Glomerular visceral epithelial cell (primary cell): ENCODE results near the gene DUSP14.
A peak's percentile ranks its signal among the peaks of the same experiment; 100 is the strongest.

ENCODE experiments used
- DNase-seq: peaks from one replicate; pipeline ENCODE4 v3.0.0-alpha.2; 2016; ENCODE audit errors: extremely low spot score

Gene DUSP14

DNA sequence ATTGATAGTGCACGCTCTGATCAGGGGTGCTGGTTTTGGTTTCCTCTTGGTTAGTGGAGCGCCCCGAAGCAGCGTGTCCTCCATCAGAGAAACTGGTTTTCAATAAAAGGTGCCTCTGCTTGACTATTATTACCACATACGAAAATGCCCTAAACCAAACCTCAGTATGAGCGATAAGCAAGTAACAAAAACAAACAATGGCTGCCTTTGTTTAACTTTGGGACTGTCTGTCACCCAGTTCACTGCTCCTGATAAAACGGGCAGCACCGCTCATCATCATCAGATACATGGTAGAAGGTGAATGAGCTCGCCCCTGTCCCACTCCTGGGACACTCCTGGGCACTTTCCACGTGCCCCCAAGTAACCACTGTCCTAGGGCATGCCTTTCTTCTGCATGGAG lies 24.0 kb downstream of the DUSP14 start:
- no peak for DNase-seq

DNA sequence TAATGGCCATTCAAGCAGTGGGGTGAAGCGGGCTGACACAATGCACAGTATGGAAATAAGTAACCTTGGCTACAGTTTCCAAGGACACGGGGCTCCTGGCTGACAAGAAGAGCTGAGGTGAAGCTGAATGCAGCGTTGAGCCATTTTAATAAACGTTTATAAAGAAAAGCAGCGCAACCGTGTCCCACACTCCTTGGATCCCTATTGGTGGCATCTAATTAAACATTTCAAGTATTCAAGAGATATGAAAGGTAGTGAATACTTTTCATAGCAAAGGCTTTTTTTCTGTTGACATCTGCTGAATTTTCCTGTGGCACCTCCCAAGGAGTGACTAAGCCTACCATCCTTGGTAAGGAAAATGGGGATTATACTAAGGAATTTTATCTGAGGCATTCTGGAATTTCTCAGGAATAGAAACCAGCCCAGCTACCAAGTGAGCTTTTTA lies 26.5 kb downstream of the DUSP14 start:
- DNase-seq = no peak

DNA sequence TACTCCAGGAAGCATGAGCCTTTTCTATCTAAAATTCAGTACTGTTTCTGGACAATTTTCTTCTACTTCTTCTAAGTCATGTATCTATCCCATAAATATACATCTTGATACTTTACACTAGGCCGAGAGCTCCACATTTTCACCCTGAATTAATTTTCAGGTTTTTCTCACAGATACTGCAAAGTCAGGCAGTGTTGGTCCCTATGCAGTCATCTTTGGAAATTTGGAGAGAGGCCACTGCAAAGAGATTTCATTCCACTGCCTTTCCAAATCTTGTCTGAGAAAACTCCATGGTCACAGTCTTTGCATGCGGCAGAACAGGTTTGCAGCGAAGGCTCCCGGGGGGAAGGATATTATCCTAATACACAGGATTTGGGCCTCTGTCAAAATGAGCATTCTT lies 28.2 kb downstream of the DUSP14 start:
- no peak for DNase-seq

- DNase-seq = no peak
These were observed 29.1 kb downstream of the DUSP14 start for GRCh38 chr17:37518826-37519225.

GRCh38 chr17:37519251-37519985 lies 29.7 kb downstream of the DUSP14 start:
- no peak for DNase-seq

DNA sequence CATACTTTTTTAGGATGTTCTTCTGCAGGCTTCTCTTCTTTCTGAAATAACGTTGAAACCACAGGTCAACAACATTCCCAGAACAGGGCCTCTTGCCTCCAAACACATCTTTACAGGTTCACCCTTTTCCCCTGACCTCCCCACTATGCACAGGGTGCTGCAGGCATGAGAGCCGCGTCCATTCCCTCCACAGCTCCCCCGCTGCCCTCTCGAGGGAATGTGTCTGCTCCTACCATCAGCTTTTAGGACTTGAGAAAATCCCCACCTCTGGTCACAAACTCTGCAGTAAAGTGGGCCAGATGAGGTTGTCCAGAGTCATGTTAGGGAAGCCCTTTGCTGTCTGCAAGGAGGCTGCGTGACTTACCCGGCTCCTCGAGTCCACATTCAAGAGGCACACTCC lies 30.5 kb downstream of the DUSP14 start:
- DNase-seq = no peak

DNA sequence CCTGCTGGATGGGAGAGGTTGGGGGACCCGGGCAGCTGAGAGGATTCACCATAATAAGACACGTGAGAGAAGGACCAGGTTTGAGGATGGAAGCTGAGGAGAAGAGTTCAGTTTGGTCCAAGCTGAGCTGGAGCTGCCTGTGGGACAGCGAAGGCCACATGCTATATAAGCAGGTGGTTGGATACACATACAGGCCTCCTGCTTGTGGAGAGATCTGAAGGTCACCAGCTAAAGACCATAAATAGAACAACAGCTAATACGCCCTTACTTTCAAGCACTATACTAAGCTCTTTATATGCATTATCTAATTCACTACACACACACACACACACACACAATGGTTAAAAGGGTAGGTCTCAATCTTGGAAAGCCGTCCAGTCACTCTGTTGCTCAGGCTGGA lies 32.1 kb downstream of the DUSP14 start:
- DNase-seq = no peak

GRCh38 chr17:37523715-37524219 lies 34.1 kb downstream of the DUSP14 start:
- no peak for DNase-seq

GRCh38 chr17:37527249-37527851 lies 37.7 kb downstream of the DUSP14 start:
- peak; percentile 59 for DNase-seq

DNA sequence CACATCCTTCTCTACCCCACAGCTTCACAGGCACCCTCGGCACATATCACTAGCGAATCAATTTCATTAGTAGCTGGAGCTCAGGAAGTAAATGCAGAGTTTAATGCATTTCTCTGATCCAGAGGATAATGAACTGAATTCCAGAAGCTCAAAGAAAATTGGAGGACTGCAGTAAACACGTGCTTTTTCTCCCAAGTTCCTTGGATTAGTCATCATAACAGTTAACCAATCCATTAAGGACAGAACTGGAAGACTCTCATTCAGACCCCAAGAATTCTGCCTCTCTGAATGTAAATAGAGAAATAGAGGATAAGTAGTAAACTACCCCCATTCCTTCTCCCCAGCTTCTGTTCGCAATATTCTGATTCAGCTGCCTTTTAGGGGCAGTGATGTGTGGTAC lies 40.7 kb downstream of the DUSP14 start:
- DNase-seq = no peak

GRCh38 chr17:37532756-37533155 lies 43.1 kb downstream of the DUSP14 start:
- DNase-seq = no peak

DNA sequence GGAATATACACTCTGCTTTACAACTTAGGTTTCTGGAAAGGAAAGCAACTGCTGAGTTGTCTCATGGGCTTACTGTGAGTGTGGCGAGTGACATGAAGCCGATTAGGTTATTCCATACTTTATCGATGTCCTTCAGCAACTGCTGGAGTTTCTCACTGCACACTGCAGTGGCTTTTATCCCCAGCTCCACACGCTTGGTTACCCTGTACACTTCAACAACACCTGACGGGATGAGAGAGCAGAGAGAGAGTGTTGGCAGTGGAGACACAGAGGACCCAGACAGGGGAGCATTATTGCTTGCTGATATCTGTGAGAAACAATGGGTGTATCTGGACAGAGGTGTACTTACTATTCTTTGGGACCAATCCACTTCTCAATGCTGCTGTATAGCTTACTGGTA lies 46.2 kb downstream of the DUSP14 start:
- DNase-seq = no peak

GRCh38 chr17:37538981-37539659 lies 49.4 kb downstream of the DUSP14 start:
- no peak for DNase-seq

- peak; percentile 3 for DNase-seq
These were observed 52.4 kb downstream of the DUSP14 start for GRCh38 chr17:37541880-37542660.

GRCh38 chr17:37543637-37544052 lies 54.0 kb downstream of the DUSP14 start:
- DNase-seq = no peak

GRCh38 chr17:37545486-37545885 lies 55.8 kb downstream of the DUSP14 start:
- DNase-seq = no peak

GRCh38 chr17:37546302-37546701 lies 56.6 kb downstream of the DUSP14 start:
- DNase-seq = no peak

GRCh38 chr17:37547986-37548385 lies 58.3 kb downstream of the DUSP14 start:
- DNase-seq = no peak

- no peak for DNase-seq
These were observed 62.1 kb downstream of the DUSP14 start for GRCh38 chr17:37551788-37552187.

DNA sequence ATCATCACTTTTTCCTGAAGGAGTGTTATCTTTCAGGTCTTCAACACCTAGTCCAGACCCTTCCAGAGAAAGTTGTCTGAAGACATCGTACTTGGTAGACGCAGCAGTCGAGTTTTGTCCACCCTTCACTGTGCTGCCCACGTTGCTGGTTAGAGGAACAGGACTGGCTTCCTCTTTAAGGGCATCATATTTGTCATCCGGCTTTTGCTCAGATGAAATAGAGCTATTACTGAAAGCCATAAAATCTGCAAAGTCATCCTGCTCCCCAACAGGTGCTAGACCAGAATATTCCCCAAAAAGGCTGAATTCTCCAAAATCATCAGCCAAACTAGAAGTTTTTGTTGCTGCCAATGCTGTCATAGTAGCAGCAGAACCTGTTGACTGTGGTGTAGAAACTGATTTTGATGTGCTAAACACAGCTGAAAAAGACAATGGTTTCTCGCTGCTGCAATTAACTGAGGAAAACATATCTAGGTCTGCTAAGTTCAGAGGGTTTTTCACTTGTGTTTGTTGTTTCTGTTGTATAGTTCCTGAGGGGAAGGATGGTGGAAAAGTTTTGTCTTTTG lies 63.8 kb downstream of the DUSP14 start:
- no peak for DNase-seq

DNA sequence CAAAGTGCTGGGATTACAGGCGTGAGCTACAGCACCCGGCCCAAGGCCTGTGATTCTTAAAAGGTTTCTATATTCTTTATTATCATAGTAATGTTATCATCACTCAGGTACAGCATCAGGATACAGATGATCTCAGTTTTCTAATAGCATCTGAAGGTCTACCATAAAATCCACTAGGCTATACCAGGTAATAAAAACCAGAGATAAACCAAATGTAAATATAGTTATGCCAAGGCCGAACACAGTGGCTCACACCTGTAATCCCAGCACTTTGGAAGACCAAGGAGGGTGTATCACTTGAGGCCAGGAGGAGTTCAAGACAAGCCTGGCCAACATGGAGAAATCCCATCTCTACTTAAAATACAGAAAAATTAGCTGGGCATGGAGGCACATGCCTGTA lies 65.7 kb downstream of the DUSP14 start:
- no peak for DNase-seq

DNA sequence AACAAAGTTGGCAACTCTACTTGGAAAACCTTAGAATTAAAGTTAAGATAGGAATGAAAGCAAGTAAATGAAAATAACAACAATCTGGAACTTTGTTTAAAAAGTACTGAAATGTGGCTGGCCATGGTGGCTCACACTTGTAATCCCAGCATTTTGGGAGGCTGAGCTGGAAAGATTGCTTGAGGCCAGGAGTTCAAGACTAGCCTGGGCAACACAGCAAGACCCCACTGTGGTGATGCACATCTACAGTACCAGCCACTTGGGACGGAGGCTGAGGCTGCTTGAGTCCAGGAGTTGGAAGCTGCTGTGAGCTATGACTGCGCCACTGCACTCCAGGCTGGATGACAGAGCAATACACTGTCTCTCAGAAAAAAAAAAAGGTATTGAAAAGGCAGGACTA lies 67.8 kb downstream of the DUSP14 start:
- DNase-seq = no peak
